GM18505 (cell line): ENCODE measurements around the gene FOXN3.
A peak's percentile ranks its signal among the peaks of the same experiment; 100 is the strongest.

Experiments
- ATAC-seq: cut with Tn5 transposase; IDR thresholded peaks from one replicate; pipeline ENCODE4 v1.9.1; 2021; ENCODE audit not compliant: unreplicated experiment
- POLR2A ChIP-seq: IDR thresholded peaks from 4 replicates; pipeline ENCODE4 v1.6.1; 2011; ENCODE audit warnings: borderline replicate concordance; ENCODE audit not compliant: insufficient read depth, insufficient read length; ENCODE audit errors: extremely low read depth

Gene FOXN3

DNA sequence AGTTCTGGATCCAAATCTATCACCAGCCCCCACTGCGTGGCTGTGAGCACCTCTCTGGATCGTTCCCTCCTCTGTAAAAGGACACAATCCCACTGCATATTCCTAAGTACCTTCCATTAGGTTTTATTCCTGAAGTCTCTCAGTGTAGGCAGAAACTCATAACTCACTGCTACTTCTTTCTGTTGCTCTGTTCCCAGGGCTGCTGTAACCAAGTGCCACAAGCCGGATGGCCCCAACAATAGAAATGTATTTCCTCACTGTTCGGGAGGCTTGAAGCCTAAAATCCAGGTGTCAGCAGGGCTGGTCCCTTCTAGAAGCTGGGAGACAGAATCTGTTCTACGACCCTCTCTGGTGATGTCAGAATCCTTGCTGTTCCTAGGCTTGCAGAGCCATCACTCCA, 24.9 kb downstream of the FOXN3 start:
- no peak for TF ChIP-seq POLR2A
- ATAC-seq = no peak

DNA sequence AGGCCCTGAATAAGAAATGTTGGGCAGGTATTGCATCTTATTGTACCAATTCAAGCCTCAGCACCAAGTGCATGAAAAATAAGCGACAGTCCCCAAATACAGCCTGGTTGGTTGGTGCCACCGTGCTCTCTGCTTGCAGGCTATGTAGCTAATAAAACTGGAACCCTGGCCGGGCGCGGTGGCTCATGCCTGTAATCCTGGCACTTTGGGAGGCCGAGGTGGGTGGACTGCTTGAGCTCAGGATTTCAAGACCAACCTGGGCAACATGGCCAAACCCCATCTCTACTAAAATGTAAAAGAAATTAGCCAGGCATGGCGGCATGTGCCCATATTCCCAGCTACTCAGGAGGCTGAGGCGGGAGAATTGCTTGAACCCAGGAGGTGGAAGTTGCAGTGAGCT, 25.5 kb downstream of the FOXN3 start:
- TF ChIP-seq POLR2A = no peak
- ATAC-seq = no peak

DNA sequence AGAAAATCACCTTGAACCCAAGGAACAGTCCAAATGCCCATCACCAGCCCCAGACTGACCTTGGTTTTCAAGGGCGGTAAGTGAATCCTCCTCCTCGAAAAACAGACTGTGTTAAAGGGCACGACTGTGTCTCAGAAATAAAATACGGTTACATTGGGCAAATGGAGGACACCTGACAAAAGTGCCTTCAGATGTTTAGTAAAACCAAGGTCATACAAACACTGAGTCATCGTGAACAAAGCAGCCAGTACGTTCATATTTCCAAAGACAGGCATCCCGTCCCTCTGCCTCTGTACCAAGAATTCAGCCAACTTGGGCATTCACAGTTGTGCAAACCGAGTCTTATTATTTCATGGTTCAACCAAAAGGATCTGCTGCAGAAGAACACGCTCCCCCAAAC, 25.9 kb downstream of the FOXN3 start:
- ATAC-seq = no peak
- TF ChIP-seq POLR2A = no peak

DNA sequence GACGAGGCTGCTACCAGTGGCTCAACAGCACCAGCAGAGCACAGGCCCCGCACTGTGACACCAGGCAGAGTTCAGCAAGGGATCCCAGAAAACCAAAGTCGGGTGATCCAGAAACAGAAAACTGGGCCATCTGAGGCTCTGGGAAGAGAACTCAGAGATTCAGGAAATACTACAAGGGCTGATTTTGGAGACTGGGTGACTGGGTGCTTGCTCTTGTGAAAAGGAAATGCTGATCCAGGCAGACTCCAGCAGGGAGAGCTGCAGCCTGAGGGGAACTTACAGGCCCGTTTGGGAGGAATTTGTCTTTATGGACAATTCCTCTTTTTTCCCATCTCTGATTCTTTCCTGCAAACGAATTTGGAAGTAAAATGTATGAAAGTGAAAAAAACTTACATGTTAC, 28.2 kb downstream of the FOXN3 start:
- TF ChIP-seq POLR2A = no peak
- ATAC-seq = no peak

DNA sequence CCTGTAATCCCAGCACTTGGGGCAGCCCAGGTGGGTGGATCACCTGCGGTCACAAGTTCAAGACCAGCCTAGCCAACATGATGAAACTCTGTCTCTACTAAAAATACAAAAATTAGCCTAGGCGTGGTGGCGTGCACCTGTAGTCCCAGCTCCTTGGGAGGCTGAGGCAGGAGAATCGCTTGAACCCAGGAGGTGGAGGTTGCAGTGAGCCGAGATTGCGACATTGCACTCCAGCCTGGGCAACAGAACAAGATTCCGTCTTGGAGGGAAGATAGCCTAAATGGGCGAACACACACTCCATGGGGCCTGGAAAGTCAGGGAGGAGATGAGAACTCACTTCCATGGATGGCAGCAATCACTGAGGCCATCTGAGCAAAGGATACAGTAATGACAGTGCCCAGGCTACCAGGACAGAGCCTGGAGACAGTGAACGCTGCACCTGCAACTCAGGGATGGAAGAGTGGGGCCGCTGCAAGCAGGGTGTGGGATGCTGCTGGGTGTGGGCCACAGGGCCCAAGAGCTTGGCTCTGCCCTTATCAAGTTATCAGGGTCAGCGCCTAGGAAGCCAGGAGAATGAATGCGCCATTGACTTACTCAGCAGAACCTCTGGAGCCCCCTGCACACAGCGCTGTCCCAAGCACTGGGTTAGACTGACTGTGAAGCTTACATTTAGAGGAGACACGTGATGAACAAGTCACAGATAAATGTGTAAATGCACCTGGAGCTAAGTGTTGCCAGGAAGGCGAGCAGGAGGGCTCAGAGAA, 28.9 kb downstream of the FOXN3 start:
- ATAC-seq = no peak
- TF ChIP-seq POLR2A = no peak

DNA sequence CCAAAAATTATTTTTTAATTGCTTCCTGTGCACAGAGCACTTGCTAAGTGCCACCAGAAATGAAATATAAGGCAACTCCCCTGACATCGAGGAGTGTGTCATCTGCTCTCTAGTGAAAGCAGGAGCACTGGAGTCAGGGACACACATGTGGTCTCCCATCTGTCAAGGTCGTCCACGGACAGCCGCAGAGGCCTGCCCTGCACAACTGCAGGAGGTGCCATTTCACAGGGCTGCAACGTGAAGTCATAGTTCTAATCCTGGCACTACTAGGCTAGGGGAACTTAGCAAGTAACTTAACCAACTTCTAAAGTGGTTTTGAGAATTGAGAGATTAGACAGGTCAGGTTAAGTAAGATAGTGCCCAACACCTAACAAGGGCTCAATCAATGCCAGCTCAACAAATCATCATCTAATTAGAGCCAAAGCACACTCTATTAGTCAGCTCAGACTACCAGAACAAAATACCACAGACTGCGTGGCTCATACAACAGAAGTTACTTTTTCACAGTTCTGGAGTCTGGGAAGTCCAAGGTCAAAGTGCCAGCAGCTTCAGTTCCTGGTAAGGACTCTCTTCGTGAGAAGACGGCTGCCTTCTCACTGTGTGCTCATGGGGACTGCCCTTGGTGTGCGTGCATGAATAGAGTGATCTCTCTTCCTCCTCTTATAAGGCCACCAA, 30.7 kb downstream of the FOXN3 start:
- no peak for ATAC-seq
- no peak for TF ChIP-seq POLR2A

DNA sequence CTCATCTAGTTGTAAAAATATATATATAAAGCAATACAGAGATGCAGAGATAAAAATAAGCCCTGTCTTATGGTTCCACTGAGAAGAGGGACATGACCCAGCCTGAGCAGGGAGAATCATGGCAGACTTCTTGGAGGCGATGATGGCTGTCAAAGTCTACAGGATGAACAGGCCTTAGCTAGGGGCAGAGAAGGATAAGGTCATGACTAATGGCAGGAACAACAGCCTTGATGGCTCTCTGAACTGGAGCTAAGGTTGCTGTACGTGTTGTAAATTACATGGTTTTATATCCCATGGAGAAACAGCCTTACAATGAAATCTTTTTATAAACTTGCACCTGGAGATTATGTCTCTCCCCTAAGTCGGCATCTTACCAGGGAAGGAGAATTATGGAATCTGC, 32.4 kb downstream of the FOXN3 start:
- TF ChIP-seq POLR2A = no peak
- ATAC-seq = no peak

DNA sequence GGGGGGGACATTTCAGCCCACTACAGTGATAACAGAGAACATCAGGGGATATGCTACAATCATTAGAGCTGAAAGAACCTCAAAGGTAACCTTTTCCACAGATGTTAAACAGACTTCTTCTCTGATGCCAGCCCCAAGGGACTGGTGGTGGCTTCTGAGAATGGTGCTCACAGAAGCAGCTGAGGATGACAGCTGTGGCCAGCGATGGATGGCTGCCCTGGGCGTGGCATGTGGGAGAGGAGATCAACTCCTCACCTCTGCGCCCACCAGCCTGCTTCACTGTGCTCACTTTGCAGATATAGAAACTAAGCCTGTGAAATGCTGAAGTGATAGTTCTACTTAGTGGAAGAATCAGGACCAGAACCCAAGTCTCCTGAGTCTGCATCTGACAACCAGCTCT, 33.0 kb downstream of the FOXN3 start:
- ATAC-seq = peak; percentile 86
- TF ChIP-seq POLR2A = no peak

DNA sequence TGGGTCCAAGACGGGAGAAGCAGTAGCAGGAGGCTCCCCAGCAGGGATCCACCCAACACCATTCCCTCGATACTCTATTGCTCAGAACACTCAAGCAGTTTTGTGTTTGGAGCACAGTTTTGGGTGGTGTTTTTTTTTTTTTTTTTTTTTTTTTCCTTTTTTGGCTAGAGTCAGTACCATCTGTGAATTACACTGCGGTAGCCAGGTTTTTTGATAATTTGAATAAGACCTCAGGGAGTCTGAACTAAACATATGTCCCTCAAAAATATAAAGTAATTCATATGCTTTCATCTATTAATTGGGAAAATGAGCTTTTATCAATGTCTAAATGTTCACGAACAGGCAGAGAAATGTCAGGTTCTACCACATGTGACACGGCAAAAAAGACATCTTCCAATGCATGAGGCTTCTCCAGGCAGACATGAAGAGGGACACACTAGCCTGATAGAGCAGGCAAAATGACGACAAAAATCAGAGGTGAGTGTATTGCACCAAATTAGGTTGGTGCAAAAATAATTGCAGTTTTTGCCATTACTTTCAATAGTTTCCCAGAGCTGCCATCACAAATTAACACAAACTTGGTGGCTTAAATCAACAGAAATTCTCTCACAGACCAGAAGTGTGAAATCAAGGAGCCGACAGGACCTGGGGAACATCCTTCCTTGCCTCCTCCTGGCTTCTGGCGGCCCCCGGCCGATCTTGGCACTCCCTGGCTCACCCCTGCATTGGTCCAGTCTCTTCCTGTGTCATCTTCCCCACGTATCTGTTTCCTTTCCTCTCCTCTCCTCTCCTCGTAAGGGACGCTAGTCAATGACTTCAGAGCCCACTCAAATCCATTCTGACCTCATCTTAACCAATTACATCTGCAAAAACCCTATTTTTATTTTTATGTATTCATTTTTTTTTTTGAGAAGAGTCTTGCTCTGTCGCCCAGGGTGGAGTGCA, 33.9 kb downstream of the FOXN3 start:
- TF ChIP-seq POLR2A = no peak
- no peak for ATAC-seq

DNA sequence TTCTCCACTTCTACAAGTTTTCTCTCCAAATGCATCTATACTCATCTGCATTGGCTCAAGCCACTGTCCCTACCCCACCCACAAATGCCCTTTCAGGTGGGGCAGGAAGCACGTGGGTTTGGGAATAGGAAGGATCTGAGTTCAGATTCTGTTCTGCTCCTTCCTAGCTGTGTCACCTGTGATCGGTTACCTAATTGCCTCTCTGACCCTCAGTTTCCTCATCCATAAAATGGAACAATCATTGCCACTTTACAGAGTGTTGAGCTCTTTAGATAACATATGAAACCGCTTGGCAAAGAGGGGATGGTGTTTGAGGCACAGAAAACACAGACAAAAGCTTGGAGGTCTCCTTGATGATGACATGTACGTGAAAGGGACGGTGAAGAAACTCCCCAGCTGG, 34.5 kb downstream of the FOXN3 start:
- no peak for ATAC-seq
- no peak for TF ChIP-seq POLR2A

DNA sequence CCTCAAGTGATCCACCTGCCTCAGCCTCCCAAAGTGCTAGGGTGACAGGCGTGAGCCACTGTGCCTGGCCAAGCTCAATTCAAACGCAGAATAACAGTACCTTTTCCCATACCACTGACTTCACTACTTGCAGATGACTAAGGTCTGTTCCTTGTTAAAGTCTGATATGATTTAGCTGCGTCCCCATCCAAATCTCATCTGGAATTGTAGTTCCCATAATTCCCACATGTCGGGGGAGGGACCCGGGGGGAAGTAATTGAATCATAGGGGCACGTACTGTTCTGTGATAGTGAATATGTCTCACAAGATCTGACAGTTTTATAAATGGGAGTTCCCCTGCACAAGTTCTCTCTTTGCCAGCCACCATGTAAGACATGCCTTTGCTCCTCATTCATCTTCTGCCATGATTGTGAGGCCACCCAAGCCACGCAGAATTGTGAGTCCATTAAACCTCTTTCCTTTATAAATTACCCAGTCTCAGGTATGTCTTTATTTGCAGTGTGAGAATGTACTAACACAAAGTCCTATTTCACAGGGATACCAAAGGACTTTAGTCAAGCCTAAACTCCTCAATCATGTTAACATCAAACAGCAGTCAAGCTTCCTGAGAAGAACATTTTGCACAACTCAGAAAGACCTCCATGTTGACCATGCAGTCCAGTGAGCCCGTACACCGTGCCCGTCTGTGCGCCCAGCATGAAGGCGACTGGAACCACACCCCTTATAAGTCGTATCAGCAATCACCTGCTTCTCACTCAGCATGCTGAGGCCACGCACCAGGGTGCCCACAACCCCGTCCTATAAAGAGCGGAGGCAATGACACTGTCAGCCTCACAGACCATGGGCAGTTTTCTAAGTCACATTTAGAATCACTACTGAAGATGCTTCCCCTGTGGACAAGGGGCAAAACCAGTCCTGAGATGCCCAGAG, 36.9 kb downstream of the FOXN3 start:
- TF ChIP-seq POLR2A = no peak

DNA sequence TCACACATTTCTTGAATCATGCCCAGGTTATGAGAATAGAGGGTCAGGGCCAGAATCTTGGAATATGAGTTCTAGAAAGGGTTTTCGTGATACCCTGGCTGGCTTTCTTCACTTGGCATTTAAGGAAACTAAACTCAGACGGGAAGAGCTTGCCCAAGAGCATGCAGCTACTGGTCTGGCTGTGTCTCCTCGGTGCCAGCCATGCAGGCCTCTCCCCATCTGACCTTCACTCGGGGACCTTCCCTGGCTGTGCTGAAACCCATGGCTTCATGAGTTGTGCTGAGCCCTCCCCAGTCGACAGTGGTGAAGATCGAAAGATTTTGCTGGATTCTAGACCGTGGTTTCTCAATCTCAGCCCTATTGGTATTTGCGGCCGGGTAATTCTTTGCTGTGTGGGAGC, 38.0 kb downstream of the FOXN3 start:
- TF ChIP-seq POLR2A = no peak
- no peak for ATAC-seq

More for the DNA sequence above, 36.9 kb downstream of the FOXN3 start:
- no peak for ATAC-seq
